Fibroblast of peridontal ligament (primary cell): ENCODE measurements around the gene GSDME.

Experiments used
- DNase-seq: peaks from one replicate; pipeline ENCODE4 v3.0.0-alpha.2; 2010; ENCODE audit errors: extremely low read depth

GSDME gene

DNA sequence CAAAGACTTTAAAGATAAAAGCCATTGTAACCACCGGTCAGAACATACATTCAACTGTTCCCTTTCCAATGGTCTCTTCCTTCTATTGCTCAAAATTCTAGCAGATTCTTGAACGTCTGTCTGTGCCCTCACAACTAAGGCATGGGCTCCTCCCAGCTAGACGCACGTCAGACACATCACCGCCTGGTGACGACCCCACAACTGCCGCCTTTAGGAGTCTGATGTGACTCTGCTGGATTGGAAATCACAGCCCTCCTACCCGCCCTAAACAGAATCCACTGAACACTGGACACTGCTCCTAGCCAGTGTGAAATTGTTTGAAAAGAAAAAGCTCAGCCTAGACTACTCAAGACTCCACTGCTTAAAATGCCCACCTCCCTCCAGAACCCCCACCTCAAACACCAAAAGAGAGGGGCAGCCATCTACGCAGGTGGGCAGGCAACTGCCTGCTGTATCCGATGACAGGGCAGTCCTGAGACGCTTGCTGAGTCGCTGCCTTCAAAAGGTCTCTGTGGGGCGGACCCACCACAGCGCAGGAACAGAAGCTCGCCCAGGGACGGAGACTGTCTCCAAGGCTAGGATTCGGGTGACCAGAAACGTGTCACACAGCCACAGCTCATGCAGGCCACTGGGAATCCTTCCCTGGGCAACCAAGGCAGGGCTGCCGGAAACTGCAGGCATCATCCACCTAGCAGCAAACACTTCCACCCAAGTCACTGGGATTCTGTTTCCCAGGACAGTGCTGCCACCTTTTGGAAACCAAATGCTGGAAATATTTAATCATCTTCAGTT lies 34.7 kb downstream of the GSDME start:
- DNase-seq: peak; percentile 45

DNA sequence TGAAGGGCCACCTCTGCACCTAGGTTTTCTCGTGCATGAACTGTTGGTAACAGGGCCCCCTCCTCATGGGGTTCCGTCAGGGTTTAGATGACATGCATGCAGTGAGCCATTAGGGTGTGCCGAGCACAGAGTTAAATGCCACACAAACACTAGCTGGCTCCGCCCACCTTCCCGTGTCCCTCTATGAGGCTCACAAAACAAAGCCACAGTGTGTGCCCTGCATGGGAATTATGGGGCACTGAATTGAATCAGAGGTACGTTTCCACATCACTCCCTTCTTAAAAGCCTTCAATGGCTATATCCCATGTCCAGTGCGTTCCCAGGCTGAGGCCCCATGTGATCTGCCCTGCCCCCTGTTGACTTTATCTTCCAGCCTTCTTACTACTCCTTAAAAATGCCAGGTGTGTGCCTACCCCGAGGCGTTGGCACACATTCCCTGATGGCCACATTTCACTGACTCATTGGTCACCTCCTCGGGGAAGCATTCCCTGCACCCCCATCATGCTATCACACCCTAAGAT lies 35.7 kb downstream of the GSDME start:
- DNase-seq: no peak

DNA sequence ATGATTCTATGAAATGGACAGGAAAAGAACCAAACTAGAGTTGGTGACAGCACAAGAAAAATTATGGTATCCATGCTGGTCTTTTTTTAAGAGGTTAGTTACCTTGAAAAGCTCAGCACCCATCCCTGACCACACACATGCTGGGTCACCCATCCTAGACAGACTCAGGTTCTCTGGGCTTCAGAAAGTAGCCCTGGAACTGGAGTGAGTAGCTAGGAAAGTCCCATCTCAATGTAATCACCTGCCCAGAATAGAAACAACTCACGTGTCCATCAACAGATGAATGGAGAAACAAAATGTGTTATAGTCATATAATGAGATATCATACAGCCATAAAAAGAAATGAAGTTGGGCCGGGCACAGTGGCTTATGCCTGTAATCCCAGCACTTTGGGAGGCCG lies 37.0 kb downstream of the GSDME start:
- no peak for DNase-seq

DNA sequence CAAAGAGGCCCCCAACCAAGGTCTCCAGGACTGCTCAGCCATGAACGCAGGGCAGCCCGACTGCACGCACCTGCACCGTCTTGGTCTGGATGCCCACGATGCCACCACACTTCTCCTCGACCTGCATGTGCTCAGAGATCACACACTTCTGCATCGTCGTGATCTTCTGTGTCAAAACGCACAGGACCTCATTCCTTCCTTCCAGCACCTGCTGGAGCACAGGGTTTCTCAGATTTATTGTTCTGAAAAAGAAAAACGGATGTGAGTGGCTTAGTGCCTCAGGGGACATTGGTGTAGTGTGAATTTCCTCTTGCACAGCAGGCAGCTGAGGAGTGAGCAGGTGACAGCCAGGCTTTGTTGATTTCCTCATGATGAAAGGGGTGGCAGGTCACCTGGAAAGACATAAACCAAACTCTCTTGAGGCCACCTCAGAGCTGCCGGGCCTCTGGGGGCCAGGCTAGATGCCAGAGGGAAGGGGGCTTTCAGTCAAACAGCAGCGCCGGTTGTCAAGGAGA lies 38.2 kb downstream of the GSDME start:
- no peak for DNase-seq

DNA sequence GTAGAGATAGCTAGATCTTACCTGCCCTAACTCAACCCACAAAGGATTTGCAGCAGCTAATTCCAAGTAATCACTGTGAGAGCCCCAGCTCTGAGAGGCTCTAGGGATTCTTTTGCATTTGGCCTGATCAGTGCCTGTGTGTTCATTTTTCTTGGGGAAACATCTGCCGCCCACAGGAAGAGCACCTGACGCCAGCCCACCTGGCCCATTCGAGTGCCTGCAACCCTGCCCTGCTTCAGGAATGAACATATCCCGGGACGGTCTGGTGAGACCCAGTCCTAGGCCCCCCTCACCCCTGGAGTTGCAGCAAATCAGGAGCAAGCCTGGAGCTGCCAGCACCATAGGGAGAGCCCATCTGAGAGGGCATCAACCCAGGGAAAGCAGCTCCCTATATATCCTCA lies 38.8 kb downstream of the GSDME start:
- no peak for DNase-seq

DNA sequence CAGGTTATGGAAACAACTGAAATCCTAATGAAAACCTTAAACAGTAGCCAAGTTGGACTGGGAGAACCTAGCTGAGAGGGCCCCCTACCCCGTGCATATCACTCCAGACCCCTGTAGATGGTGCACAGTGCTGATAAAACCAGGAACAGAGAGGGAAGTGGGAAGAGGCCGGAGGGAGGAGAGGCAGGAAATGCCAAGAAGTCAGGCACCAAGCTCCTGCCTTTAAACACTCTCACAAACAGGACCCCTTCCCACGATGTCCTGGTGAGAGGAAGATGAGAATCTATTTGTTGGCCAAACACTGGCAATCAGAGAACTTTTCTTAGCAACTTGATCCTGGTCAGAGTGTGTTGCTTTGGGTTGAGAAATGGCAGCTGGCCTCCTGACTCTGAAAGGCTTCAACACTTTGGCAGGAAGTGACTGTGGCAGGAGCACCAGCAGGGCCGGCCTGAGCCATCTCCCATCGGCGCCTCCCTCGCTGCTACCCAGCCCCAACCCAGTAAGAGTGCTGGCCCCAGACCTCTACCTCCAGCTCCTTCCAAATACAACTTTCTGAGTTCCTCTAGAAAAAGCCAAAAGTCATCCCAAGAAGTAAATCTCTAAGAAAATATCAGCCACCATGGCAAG lies 39.5 kb downstream of the GSDME start:
- DNase-seq: no peak

DNA sequence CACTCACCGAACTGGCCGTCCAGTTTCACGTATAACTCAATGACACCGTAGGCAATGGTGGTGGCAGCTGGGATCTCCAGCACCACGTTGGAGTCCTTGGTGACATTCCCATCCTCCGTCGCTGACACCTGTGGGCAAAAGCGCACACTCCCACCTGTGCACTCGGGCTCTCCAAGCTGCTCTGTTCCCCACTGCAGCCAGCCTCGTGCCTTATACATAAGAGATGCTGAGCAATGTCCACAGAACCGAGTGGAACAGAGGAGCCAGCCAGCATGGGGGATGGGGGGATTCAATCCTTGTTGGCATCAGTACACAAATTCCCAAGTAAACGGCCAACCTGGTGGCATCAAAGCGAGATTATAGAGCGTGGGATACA lies 40.0 kb downstream of the GSDME start:
- DNase-seq: no peak

DNA sequence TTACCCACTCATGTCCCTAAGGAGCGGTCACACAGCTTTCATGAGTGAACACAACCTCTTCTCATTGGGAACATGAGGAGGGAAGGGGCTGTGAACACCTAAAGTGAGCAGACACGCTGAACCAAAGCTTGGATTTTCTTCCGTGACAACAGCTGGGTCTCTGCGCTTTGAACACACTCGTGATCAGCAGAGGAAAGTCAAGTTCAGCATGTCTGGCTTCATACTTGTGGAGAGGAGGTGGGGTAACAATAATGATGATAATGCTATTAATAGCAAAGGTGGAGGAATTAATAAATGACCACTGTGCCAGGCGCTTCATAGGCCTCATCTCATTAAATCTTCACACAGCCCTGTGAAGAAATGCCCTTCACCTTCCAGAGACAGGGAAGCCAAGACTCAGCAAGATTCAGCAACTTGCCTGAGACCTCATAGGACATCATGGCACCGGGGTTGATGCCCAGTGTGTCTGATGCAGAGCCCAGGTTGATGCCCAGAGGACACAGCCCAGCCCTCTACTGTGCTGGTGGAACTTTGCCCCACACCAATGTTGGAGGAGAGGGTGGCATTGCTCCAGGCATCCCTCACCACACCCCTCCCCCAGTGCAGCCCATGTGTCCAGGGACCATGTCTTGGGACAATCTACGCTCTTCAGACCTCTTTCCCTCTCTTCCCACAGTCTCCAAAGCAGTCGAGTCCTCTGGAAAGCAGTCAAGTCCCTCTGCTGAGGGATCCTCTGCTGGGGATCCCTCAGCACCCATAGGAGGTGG lies 40.6 kb downstream of the GSDME start:
- no peak for DNase-seq

DNA sequence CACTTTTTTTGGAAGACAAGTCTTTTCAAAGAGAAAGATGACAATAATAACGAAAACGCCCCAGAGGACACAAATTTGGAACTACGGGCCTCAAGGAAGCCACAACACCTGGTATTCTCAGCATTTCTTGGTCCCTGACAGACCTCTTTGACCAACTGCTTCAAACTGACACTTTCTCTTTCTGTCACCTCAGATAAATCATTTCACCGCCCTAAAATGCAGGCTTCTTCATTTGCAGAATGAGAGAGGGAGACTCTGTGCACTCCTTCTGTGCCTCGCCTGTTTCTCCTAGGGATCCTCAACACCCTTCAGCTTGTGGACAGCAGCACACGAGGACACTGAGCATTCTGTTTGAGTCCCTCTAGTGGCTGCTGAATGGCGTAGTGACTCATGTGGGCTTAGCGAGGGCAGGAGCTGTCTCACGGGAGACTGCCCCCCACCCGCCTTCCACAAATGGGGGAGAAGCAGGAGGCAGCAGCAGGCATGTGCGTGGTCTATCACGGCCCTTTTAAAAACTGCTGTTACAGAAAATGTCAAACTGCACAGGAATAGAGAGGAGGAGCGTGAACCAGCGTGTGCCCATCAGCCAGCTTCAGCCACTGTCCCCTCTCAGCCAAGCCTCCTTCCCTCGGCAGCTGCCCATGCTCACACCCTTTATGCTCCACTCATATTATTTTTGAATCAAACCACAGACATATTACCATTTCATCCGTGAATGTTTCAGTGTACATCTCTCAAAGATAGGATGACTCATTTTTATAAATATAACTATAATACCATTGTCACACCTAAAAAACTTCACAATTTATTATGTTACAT lies 41.4 kb downstream of the GSDME start:
- peak; percentile 42 for DNase-seq

DNA sequence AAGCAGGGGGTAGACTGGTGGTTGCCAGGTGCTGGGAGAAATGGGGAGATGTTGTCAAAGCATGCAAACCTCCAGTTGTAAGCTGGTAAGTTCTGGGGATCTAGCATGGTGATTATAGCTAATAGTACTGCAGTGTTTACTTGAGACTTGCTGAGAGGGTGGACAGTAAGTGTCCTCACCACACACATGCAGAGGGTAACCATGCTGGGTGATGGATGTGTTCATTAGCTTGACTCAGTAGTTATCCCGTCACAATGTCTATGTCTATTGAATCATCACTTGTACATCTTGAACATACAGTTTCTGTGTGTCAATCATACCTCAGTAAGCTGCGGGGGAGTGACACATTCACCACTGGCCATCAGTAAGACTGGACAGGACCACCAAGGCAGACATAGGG lies 42.1 kb downstream of the GSDME start:
- DNase-seq: no peak

DNA sequence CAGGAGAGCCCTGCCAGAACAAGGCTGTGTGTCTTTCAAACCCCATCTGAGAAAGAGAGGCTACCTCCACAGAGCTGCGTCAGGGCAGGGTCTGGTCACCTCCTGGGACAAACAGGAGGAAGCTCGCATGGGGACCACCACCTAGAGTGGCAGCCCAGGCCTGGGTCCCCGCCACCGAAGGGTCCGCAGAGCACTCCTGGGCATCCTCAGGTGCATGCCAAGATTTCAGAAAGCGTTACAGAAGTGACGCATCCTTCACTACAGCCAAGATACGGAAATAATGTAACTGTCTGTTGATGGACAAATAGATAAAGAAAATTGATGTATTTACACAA lies 42.6 kb downstream of the GSDME start:
- no peak for DNase-seq

DNA sequence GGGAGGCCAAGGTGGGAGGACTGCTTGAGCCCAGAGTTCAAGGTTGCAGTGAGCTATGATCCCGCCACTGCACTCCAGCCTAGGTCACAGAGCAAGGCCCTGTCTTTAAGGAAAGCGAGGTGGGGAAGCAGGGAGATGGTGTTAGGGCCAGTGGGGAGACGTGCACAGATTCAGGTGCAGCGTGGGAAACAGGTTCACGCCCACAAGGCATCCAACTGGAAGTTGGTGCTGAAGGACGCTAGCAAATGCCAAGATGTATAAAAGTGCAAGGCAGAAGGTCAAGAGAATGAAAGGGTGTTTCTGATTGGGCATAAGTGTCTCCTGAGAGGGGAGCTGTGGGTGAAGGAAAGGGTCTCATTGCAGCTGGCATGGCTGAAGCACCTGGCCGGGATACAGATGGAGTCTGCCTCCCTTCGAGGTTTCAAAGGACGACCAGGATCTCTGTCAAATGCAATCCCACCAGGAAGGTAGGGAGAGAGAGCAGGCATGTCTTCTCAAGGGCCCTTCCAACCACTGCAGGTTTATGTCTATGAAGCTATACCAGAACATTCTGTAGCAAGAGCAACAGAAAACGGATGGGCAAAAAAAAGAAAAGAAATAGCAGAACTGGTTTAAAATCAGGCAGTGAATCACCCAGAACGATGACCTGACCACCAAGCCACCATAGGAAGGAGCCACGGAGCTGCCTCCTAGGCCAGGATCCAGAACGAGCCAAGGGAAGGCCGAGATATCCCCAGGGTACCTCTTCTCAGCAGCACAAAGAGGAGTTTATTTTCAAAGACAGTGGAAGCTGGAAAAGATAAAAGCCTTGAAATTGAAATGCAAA lies 43.2 kb downstream of the GSDME start:
- DNase-seq: no peak

DNA sequence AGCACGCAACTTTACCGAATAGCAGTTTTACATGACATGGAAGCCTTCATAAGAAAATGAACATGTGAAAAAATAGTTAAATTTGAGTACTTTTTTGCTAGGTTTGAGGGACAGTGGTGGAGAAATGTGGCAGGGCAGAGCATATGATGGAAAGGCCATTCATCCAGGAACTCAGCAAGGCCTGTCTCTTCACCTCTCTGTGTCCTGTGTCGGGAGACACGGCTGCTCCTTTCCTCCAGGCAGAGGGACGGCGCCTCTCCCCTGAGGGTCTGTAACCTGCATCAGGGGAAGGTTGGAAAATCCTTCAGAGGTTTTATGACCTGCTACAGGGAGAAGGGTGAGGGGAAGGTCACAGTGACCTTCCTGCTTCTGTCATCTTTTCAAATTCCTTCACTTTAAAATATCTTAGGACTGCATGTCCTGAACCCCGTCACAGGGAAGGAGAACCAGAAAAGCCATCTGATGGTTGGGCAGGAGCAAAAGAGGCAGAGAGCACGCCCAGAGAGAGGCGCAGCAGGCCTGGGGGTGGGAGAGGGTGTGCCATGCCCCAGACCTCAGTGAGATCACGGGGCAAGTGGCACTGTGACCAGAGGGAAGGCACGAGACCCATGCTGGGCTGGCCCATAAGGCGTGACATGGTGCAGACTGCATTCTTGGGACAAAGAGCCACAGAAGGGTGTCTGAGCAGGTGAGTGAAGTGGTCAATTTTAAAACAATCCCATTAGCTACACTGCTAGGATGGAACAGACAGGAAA lies 44.0 kb downstream of the GSDME start:
- DNase-seq: no peak

DNA sequence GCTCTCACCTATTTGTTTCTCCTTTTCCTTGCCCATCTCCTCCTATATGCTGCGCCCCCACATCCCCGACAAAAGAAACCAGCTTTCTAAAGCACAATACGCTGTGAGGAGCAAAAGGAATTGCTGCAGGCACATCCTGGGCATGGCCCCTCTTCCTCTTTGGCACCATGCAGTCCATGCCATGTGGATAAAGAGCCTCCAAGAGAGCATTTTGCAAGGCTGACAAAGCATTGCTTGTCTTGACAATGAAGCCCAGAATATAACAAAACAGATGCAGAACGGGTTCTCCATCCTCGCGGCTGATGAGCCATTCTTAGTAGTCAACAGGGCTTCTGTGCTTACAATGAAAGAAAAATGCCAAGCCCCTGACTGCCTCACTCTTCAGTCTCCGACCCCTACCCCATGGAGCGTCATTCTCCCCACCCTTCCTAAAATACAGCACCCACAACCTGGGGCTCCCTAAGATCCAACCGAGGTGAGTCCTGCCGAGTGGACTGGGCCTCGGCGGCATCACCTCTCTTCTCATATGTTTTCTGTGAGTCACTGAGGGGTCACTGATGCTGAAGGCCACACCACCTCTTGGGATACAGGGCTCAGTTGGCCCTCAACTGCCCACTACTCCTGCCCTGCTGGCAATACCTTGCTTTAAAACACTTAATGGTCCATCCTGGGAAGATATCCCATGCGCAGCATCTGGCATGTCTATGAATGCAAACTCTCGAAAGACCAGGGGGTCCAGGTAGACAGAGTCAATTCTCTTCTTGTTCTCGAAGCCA lies 47.5 kb downstream of the GSDME start:
- DNase-seq: no peak

DNA sequence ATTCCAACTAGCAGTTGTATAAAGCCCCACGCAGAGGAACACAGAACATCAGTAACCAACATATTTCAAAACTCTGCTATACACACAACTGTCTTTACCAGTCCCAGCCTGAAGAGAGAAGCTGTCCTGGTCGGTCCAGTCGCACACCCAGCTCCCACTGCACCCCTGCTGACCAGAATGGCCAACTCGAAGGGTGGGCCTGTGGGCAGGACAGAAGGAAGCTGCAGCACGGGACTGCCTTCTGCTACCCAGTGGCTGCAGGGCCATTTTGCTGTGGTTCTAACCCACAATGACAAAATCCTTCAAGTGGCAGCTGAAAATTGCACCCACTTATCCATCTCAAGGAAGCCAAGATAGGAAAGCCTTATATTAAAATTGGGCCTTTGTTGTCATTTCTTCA lies 48.2 kb downstream of the GSDME start:
- DNase-seq: no peak

DNA sequence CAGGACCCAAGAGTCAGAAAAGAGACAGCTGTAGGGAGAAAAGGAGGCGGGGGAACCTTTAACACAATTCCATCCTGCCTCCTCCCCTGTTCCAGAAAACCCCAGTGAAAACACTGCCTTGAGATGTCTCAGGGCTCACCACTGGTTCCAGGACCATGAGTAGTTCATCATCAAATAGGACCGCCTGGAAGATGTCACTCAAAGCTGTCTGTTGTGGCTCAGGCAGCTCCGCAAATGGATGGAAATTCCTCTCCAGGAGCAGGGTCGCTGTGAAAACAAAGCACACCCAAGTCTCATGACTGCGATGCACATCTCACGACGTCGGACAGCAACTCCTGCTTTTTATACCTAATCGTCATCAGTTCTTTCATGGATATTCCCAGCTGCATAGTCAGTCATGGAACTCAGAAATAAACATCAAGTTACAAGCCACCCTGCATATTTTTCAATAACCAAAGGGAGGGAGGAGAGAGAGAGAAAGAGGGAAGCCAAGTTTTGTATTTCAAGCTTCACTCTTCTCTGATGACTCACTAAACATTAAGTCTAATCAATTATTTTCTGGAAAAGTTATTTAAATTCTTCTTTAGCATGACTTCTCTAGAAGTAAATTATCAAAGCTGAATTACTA lies 49.2 kb downstream of the GSDME start:
- peak; percentile 65 for DNase-seq

DNA sequence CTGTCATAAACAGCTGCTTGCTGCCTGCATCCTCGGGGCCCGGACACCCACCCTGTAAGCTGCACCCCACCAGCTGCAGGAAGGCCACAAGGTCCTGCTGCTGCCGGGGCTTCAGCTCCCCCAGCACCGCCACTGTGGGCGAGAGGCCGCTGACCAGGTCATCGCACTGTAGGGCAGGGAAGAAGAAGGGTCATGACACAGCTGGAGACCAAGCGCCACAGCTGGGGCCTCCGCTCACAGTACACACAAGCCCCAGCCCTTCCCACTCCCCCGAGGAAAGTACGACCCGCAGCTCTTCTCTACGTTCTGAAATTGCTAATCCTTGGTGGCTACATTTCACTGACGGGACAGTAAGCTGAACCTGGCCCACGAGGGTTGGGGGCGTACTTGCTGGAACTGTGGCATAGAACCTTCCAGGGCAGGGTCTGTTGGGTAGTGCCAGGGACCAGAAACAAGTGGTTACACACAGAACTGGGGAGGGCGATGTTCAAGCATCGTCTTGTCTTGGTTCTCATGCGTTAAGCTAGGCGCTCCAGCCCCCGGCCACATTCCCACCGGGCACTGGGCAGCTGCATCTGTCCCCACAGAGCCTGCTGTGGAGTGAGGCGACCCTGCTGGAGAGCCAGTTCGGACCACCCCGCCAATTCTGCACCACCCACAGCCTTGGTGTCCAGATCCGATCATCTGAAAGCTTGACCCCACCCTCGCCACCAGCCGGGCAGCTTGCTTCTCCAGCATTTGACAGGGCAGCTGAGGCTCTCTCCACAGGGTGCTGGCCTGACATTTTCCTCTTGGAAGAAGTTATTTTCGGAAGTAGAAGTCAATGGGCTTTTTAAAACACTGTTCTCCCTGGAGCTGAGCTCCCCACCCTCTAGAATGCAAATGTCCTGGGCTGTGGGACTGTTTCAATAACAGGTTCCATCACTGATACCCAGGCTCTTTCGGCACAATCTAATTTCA lies 50.8 kb downstream of the GSDME start:
- no peak for DNase-seq
